NCI-H2107 (cell line): Measurements from ENCODE around the gene TFAM.

Source experiments
- DNase-seq: peaks from one replicate; lab custom pipeline; 2025; lab: John Stamatoyannopoulos, UW

Gene TFAM

GRCh38 chr10:58433571-58433970, 48.4 kb downstream of the TFAM start:
- DNase-seq = no peak

GRCh38 chr10:58435297-58435985, 50.2 kb downstream of the TFAM start:
- no peak for DNase-seq

GRCh38 chr10:58436071-58436470, 50.9 kb downstream of the TFAM start:
- DNase-seq = no peak

- no peak for DNase-seq
Observed at GRCh38 chr10:58438340-58438871, 53.2 kb downstream of the TFAM start.

DNA sequence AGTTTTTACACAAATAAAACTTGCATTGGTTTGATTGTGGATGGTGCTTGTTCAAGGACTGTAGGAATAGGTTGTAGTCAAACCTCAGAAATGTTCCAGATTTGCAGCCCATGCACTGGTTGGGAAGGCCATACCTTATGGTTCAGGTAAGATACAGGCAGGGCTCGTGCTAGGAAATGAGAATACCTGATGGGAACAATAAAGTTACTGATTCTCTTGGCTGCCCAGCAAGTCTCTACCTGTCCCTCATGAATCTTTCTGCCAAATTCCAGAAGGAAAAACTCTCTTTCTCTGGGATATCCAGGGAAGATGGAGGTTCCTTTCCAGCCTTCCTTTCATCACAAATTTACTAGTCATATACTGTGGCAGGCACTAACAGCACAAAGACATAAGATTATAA, 53.8 kb downstream of the TFAM start:
- DNase-seq = no peak

DNA sequence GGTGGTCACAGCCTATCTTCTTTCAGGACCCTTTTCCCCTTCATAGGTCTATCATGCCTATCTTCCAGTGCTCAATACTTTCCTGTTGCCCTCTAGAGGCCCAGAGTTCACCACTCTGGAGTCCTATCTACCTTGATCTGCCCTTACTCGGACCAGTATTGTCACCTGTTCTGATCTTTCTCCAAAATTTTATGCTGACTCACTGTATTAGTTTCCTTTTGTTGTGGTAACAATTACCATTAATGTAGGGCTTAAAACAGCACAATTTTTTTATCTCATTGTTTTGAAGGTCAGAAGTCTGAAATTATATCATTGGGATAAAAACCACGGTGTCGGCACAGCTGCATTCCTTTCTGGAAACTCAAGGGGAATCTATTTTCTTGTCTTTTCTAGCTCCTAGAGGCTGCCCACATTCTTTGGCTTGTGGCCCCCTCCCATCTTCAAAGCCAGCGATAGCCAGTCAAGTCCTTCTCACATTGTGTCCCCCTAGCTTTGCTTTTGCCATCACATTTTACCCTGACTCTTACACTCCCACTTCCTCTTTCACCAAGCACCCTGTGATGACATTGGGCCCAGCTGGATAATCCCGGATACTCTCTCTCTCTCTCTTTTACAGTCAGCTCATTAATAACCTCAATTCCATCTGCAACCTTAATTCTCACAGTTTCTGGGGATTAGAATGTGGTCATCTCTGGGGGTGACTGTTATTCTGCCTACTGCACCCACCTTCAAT, 54.6 kb downstream of the TFAM start:
- DNase-seq = no peak

DNA sequence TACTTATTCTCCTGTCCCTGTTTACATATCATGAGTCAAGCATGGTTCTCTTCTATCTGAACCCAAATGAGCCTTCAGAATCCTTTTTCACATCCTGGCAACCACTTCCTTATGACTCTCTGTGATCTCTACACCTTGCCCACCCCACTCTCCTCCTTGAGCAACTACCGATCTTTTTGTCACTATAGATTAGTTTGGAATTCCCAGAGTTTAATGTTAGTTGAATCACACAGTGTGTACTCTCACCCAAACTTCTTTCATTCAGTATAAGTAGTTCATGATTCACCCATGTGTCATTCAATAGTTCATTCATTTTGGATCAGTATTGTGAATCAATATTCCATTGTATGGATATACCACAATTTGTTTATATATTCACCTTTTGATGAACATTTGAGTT, 55.3 kb downstream of the TFAM start:
- DNase-seq = no peak

- DNase-seq = no peak
Observed at GRCh38 chr10:58444321-58444720, 59.1 kb downstream of the TFAM start.

GRCh38 chr10:58444876-58445275, 59.7 kb downstream of the TFAM start:
- DNase-seq = no peak

DNA sequence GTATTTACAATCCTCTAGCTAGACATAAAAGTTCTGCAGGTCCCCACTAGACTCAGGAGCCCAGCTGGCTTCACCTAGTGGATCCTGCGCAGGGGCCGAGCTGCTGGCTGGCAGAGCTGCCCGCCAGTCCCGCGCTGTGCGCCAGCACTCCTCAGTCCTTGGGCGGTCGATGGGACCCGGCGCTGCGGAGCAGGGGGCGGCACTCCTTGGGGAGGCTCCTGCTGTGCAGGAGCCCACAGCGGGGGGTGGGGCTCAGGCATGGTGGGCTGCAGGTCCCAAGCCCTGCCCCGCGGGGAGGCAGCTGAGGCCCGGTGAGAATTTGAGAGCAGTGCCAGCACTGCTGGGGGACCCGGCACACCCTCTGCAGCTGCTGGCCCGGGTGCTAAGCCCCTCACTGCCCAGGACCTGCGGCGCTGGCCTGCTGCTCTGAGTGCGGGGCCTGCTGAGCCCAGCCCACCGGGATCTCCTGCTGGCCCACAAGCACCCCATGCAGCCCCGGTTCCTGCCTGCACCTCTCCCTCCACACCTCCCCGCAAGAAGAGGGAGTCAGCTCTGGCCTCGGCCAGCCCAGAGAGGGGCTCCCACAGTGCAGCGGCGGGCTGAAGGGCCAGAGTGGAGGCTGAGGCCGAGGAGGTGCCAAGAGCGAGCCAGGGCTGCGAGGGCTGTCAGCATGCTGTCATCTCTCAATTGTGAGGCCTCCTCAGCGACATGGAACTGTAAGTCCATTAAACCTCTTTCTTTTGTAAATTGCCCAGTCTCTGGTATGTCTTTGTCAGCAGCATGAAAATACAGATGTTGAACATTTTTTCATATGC, 63.1 kb downstream of the TFAM start:
- no peak for DNase-seq
